Erythroblast (primary cell): ENCODE measurements around the gene MMEL1.
"Not testable (repeated sequence)": the region's sequence is repeated elsewhere in the genome, so short reads cannot be mapped to it uniquely, and the experiment has no call there.

Experiments
- GATA1 ChIP-seq: IDR thresholded peaks from 2 replicates; pipeline ENCODE4 v1.6.1; 2011; ENCODE audit warnings: low read depth, mild to moderate bottlenecking, control low read depth, low read length, moderate library complexity
- POLR2A ChIP-seq: IDR thresholded peaks from 2 replicates; pipeline ENCODE4 v1.6.1; 2011; ENCODE audit warnings: mild to moderate bottlenecking, low read length

DNA sequence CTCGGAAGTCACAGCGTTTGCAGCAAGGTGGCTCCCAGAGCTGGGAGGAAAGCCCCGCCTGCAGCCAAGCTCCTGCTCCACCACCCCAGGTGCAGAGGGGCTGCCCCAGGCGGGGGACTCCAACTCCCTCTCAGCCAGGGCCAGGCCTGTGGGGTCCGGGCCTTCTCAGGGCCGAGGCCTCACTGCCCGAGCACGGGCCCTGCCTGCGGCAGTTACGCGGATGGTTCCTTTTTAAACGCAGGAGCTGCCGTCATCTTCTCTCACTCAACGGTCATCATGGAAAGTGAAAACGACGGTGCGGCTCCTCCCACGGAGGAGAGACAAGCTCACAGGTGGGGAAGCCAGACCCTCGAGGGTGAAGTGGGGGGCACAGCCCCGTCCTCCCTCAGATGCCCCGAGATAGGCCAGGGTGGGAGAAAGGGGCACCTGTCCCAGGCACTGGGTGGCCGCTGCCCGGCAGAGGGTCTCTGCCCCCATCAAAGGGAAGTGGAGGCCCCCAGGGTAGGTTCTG lies 55.2 kb downstream of the MMEL1 start:
- not testable (repeated sequence) for TF ChIP-seq POLR2A, GATA1
